GM18951 (cell line): ENCODE measurements around the gene GAA.
"Not testable (repeated sequence)": the region's sequence is repeated elsewhere in the genome, so short reads cannot be mapped to it uniquely, and the experiment has no call there.

ENCODE experiments used
- POLR2A ChIP-seq: IDR thresholded peaks from 4 replicates; pipeline ENCODE4 v1.6.1; 2011; ENCODE audit warnings: mild to moderate bottlenecking; ENCODE audit not compliant: insufficient read length, insufficient read depth; ENCODE audit errors: extremely low read depth
- in situ Hi-C: fragments of 300-500 bp; cut with MboI; formaldehyde crosslinking; loops from one replicate; pipeline ENCODE4 v1.12.0; 2022; ENCODE audit warnings: low sequenced_read_pairs, mixed read lengths, inconsistent platforms; ENCODE audit not compliant: unreplicated experiment

Gene GAA

GRCh38 chr17:80141463-80142165 lies 40.2 kb downstream of the GAA start:
- no peak for TF ChIP-seq POLR2A
- in situ Hi-C loops: no loop called here

DNA sequence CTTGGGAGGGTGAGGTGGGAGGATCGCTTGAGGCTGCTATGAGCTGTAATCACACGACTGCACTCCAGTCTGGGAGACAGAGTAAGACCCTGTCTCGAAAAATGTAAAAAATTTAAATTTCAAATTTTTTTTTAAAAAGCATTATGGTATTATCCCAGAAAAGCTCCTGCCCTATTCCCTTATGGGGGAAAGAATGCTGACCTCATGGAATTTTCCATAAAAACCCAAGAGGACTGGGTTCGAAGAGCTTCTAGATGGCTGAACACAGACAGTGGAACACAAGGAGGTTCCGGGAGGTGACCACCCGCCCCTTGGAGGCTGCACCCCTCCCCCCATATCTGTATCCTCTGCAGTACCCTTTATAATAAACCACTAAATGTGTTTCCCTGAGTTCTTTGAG lies 41.5 kb downstream of the GAA start:
- TF ChIP-seq POLR2A: no peak
- in situ Hi-C loops: no loop called here

DNA sequence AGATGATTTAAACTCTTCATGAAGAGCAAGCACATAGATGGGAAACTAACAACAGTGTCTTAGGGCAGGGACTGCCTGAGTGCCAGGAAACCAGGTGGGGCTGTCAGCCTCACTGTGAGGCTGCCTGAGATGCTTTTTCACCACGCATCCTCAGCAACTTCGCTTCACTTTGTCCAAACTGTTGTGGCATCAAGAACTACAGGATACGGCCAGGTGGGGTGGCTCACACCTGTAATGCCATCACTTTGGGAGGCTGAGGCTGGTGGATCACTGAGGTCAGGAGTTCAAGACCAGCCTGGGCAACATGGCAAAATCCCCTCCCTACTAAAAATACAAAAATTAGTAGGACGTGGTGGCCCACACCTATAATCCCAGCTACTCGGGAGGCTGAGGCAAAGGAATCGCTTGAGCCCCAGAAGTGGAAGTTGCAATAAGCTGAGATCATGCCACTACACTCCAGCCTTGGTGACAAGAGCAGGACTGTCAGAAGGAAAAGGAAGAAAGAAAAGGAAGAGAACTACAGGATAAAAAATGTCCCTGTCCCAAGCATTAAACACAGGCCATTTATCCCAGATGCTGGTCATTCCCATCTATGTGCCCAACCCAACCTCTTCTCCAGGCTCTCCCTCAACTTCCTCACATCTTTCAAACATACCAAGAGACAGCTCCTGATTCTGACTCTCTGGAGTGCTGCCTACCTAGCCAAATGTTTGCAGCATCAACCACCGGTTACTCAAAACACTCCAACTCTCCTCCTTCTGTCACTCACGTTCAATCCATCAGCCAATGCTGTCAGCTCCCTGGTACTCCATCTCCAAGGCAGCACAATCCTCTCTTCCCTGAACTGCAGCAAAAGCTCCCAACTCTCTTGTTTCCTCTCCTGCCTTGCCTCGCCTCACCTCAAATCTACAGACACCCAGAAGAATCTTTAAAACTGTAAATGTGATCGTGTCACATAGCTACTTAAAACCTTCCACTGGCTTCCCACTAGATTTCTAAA lies 44.0 kb downstream of the GAA start:
- in situ Hi-C loops: no loop called here
- TF ChIP-seq POLR2A: no peak

- in situ Hi-C loops: no loop called here
- TF ChIP-seq POLR2A: no peak
These were observed 45.0 kb downstream of the GAA start for GRCh38 chr17:80146121-80147034.

DNA sequence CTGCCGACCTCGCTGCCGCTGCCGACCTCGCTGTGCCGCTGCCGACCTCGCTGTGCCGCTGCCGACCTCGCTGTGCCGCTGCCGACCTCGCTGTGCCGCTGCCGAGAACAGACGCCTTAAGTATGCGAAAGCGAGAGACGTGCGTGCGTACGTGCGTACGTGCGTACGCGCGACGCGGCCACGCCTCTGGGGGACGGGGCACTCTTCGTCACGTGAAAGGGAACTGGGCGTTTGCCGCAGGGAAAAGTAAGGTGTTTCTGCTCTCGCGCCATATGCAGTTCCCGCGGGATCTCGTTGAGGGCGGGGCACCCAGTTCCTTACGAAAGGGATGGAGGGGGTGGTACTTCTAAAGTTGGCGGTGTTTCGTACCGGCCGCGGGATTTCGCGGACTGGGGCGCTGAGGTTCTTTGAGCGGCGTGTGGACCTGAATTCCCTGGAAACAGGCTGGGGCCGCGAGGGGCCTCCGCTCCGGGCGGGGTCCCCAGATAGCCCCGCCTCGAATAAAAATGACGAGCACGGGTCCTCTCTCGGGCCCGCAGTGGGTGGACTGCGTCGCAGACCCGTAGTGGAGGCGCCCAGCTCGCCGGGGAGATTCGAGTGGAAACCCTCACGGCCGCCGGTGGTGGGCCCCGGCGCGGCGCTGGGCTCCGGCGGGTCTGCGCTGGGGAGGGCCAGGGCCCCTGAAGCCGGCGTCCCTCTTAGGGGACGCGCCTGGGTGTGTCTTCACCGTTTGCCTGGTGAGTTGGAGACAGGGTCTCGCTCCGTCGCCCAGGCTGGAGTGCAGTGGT lies 45.8 kb downstream of the GAA start, which contains the start of gene EIF4A3:
Gene EIF4A3, minus strand, starts transcription at position 94 of the 788 bp plus-strand sequence. CDS start 167 bp downstream, outside the sequence.
- in situ Hi-C loops: no loop called here
- TF ChIP-seq POLR2A: peak; percentile 99

DNA sequence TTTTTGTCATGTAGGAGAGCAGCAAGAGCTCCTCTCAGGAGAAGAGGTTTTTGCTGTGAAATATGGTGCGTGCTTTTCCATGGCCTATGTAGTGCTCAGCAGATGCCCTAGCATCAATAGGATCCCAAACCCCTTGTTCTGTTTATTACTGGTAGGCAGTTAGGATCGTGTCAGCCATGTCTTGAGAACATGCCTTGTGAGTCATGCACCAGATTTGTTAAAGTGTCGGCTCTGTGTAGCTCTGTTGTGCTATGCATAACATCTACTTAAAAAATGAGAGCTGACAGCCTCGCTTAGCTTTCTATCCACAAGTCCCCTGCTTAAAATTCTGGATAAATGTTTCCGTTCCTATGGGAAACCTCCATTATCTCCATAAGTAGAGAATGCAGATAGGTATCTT lies 50.0 kb downstream of the GAA start:
- TF ChIP-seq POLR2A: no peak
- in situ Hi-C loops: no loop called here

DNA sequence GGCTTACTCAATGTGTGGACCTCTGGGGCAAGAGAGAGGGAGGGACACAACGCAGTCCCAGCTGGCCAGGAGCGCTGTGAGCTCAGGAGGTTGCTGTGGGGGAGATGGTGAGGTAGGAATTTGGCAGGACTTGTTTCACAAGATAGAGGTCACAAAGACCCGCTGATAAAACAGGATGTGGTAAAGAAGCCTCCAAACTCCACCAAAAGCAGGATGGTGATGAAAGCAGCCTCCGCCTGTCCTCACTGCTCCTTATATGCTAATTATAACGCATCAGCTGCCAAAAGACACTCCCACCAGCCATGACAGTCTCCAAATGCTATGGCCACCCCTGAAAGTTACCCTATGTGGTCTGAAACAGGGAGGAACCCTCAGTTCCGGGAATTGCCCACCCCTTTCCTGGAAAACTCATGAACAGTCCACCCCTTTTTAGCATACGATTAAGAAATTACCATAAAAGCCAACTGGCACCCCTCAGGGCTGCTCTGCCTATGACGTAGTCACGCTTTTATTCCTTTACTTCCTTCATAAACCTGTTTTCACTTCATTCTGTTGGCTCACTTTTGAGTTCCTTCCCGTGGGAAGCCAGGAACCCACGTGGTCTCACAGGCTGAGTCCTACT lies 50.8 kb downstream of the GAA start:
- TF ChIP-seq POLR2A: no peak
- in situ Hi-C loops: no loop called here

- no peak for TF ChIP-seq POLR2A
- in situ Hi-C loops: no loop called here
These were observed 51.6 kb downstream of the GAA start for GRCh38 chr17:80153004-80153403.

GRCh38 chr17:80154166-80154565 lies 52.8 kb downstream of the GAA start:
- in situ Hi-C loops: no loop called here

GRCh38 chr17:80155600-80155999 lies 54.2 kb downstream of the GAA start:
- in situ Hi-C loops: not testable (repeated sequence)

More at GRCh38 chr17:80154166-80154565, 52.8 kb downstream of the GAA start:
- no peak for TF ChIP-seq POLR2A

GRCh38 chr17:80158846-80159245 lies 57.5 kb downstream of the GAA start:
- no peak for TF ChIP-seq POLR2A
- in situ Hi-C loops: no loop called here

DNA sequence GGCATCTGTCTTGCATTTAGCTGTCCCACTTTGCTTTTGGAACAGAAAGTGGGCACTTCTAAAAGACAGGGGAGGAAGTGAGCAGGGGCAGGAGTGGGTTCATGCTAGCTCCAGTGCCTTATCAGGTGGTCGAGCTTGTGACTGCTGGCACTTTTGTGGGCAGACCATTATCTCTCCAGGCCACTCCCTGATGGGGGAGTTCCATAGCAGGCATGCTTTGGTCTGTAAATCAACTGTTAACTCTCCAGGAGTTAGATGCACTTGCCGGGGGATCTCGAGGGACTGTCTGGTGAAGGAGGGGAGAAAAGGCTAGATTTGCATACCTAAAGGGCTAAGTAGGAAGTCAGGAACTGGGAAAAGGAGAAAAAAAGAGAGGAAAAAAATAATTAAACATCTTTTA lies 59.2 kb downstream of the GAA start:
- no peak for TF ChIP-seq POLR2A
- in situ Hi-C loops: no loop called here
